Head of caudate nucleus (tissue), 42 donors: ENCODE data around the gene TMEM225B.
"Not testable (repeated sequence)": the region's sequence is repeated elsewhere in the genome, so short reads cannot be mapped to it uniquely, and the experiment has no call there.

ENCODE experiments used
- DNase-seq, 42 donors: peaks; one replicate each; pipeline versions ENCODE4 v3.0.0 to v3.0.0-alpha.2; 2020 to 2021; ENCODE audit warnings: mixed read lengths in 7 of 42
- intact Hi-C: fragments of 100-400 bp; cut with DNase I; formaldehyde crosslinking; loops from one replicate; pipeline ENCODE4 v1.15.0; 2022

Gene TMEM225B

GRCh38 chr7:99617192-99617781, 19.2 kb downstream of the TMEM225B start:
- no peak for DNase-seq
- intact Hi-C loops: loop anchor here (5.0 to 10.0 kb wide), 2 partner anchors 60 to 112 kb away; partner anchors contain the start of genes ZKSCAN5, ZNF394 and ZNF655

DNA sequence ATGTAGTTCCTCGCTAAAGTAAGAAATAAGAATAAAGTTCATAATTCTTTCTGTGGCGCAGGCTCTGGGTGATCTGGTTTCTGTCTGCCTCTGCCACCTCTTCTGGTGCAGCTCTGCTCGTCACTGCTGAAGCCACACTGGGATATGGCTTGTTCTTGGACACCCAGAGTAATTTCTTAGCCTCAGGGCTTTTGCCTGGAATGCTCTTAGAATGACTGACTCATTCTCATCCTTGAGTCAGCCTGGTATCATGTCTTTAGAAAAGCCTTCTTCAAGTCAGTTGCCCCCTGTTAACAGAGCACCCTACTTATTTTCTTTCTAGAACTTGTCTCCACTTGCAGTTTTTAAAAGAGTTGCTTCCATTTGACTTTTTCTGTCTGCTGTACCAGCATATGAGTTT, 20.7 kb downstream of the TMEM225B start:
- intact Hi-C loops: loop anchor here (5.0 to 10.0 kb wide), 2 partner anchors 61 to 114 kb away; partner anchors contain the start of genes ZKSCAN5, ZNF394 and ZNF655
- DNase-seq: no peak

DNA sequence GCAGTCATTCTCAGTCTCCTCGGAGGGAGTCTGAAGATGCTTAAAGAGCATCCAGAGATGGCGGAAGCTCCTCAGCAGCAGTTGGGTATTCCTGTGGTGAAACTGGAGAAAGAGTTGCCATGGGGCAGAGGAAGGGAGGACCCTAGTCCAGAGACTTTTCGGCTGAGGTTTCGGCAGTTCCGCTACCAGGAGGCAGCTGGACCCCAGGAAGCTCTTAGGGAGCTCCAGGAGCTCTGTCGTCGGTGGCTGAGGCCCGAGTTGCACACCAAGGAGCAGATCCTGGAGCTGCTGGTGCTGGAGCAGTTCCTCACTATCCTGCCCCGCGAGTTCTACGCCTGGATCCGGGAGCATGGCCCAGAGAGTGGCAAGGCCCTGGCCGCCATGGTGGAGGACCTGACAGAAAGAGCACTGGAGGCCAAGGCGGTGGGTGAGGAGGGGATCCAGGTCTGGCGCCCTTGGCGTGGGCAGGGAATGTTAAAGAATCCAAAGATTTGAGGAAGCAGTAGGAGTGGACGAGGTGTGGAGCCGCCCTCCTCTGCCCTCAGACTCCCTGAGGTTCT, 21.6 kb downstream of the TMEM225B start:
- intact Hi-C loops: loop anchor here (5.0 to 10.0 kb wide), 2 partner anchors 62 to 115 kb away; partner anchors contain the start of genes ZKSCAN5, ZNF394 and ZNF655
- DNase-seq: peak in 1 of 42 donors; percentile 14

- no peak for DNase-seq
- intact Hi-C loops: no loop called here
These were observed 23.2 kb downstream of the TMEM225B start for GRCh38 chr7:99621271-99621670.

DNA sequence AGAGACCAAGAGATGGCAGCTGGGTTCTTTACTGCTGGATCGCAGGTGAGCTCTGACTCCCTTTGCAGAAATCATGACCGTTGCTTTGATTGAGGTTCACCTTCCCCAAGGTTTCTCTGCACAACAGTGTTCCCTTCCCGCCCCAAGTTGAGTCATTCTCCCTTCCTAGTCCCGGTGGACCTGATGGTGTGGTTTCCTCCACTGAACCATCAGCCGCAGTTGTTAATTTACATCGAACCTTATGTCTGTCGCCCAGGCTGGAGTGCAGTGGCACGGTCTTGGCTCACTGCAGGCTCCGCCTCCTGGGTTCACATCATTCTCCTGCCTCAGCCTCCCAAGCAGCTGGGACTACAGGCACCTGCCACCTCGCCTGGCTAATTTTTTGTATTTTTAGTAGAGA, 24.5 kb downstream of the TMEM225B start:
- no peak for DNase-seq
- intact Hi-C loops: no loop called here

DNA sequence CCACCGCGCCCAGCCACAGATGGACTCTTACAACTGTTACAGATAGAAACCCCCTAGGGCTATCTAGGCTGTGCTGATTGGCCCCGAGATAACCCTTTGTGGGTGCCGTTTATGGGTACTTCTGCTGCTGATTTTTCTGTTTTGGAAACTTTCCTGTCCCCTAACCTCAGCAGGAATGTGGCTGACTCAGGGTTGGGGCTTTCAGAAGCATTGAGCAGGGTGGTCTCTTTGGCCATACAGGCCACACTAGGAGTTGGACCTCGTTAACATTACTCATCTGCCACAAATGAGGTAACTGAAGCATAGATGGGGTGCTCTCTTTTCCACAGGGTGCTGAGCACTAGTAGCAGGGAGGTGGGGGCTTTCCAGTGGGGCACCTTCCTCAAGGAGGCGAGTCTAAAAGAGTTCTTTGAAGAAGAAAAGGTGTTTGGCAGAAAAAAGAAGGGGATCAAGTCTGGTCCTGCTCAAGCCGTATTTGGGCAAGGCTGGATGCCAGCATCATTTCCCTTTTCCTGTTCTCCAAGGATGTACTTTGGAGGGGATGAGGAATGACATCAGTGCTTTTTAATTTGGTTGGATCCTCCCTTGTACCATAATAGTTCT, 25.1 kb downstream of the TMEM225B start:
- intact Hi-C loops: no loop called here
- no peak for DNase-seq

DNA sequence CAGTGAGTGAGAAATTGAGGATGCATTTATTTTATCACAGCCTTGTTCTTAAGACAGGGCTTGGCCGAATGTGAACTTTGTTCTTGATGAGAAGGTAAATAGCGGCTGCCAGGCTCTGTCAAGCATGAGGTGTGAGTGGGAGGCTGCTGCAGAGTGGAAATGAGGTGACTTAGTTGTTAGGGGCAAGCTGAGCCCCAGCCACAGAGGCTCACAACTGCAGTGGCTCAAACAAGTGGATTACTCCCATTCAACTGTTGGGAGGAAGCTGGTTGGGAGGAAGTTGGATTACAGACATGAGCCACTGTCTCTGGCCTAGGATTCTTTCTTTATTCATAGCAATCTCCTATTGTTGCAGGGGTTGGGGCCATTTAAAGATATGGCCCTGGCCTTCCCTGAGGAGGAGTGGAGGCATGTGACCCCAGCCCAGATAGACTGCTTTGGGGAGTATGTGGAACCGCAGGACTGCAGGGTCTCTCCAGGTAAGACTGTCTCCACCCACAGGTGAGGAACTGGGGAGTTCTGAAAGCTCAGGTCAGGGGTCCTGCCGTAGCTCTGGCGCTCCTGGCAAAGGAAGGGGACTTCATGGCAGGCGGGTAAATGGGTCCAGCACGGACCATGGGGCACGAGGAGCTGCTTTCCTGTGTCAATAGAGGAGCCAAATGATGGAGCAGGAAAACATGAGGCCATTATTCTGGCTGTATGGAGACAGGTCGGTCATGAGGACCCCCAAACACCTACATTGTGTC, 25.8 kb downstream of the TMEM225B start:
- intact Hi-C loops: no loop called here
- DNase-seq: peak in 8 of 42 donors; percentile 13 to 51 (median 26)

DNA sequence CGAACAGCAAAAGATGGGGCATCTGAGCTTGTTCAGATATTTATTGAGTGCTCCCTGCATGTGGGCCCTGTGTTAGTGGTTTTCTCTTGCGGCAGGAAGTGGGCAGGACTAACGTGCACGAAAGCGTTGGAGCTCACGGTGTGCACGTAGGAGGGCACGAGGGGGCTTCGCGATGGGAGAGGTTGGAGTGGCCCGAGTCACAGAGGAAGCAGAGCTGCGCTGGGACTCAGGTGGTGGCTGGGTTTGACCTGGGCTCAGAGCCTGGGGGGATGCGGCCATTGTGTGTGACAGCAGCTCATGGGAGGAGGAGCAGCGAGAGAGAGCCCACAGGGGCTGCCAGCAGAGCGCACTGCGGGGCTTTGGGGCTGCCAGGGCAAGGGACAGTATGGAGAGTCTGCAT, 26.4 kb downstream of the TMEM225B start:
- intact Hi-C loops: no loop called here
- DNase-seq: no peak

GRCh38 chr7:99625321-99625720, 27.3 kb downstream of the TMEM225B start:
- intact Hi-C loops: no loop called here
- DNase-seq: no peak

- intact Hi-C loops: no loop called here
- DNase-seq: no peak
These were observed 27.9 kb downstream of the TMEM225B start for GRCh38 chr7:99625961-99626360.

- no peak for DNase-seq
- intact Hi-C loops: no loop called here
These were observed 28.6 kb downstream of the TMEM225B start for GRCh38 chr7:99626661-99627060.

- DNase-seq: no peak
- intact Hi-C loops: no loop called here
These were observed 29.4 kb downstream of the TMEM225B start for GRCh38 chr7:99627513-99627912.

- intact Hi-C loops: no loop called here
- DNase-seq: peak in 17 of 42 donors; percentile 14 to 71 (median 37)
These were observed 30.7 kb downstream of the TMEM225B start for GRCh38 chr7:99628471-99629465.

DNA sequence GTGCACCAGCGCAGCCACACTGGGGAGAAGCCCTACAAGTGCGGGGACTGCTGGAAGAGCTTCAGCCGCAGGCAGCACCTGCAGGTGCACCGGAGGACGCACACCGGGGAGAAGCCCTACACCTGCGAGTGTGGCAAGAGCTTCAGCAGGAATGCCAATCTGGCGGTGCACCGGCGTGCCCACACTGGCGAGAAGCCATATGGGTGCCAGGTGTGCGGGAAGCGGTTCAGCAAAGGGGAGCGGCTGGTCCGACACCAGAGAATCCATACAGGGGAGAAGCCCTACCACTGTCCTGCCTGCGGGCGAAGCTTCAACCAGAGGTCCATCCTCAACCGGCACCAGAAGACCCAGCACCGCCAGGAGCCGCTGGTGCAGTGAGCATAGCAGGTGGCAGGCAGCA, 31.6 kb downstream of the TMEM225B start:
- no peak for DNase-seq
- intact Hi-C loops: no loop called here

DNA sequence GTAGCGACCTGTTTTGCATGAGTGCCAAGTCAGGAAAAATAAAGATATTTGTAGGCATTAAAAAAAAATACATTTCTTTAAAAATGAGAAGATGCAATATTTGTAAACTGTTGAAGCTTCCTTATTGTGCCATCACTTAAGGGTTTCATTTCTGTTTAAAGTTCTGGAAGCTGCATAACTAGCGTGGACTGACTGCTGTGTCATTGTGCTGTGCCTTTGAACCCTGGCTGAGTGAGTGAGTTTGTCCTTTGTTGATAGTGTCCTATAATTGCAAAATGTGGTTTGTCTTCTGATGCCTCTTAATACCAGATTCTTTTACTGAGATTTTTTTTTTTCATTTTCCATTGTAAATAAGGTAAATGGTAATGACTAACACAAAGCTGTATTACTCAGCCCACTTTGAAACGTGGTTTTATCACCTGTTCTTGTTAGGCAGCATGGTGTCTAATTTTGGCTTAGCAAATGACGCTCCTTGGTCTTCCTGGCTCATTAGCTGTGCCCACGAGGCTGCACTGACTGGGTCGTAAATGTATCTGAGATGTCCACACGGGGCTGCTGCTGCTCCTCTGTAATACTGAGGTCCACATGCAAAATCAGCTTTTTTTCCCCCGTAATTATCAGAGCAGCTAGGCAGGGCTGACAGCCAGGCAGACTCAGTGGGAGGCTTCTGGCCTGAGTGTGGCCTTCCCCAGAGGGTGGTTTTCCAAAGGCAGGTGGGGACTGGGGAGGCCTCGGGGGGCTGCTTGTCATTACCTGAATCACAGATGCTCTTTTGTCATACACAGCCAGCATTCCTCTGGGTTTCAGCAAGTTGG, 33.4 kb downstream of the TMEM225B start:
- DNase-seq: peak in 19 of 42 donors; percentile 8 to 52 (median 29)
- intact Hi-C loops: no loop called here

GRCh38 chr7:99637414-99637813, 39.3 kb downstream of the TMEM225B start:
- intact Hi-C loops, DNase-seq: not testable (repeated sequence)

- intact Hi-C loops: no loop called here
- no peak for DNase-seq
These were observed 40.7 kb downstream of the TMEM225B start for GRCh38 chr7:99638731-99639130.

GRCh38 chr7:99639267-99639666, 41.2 kb downstream of the TMEM225B start:
- DNase-seq: no peak
- intact Hi-C loops: no loop called here
